GM18858 (cell line): ENCODE measurements around the gene CDCA7L.
A peak's percentile ranks its signal among the peaks of the same experiment; 100 is the strongest.
"Not testable (repeated sequence)": the region's sequence is repeated elsewhere in the genome, so short reads cannot be mapped to it uniquely, and the experiment has no call there.

ENCODE experiments used
- ATAC-seq: cut with Tn5 transposase; IDR thresholded peaks from one replicate; pipeline ENCODE4 v1.9.1; 2021; ENCODE audit not compliant: unreplicated experiment

CDCA7L gene

DNA sequence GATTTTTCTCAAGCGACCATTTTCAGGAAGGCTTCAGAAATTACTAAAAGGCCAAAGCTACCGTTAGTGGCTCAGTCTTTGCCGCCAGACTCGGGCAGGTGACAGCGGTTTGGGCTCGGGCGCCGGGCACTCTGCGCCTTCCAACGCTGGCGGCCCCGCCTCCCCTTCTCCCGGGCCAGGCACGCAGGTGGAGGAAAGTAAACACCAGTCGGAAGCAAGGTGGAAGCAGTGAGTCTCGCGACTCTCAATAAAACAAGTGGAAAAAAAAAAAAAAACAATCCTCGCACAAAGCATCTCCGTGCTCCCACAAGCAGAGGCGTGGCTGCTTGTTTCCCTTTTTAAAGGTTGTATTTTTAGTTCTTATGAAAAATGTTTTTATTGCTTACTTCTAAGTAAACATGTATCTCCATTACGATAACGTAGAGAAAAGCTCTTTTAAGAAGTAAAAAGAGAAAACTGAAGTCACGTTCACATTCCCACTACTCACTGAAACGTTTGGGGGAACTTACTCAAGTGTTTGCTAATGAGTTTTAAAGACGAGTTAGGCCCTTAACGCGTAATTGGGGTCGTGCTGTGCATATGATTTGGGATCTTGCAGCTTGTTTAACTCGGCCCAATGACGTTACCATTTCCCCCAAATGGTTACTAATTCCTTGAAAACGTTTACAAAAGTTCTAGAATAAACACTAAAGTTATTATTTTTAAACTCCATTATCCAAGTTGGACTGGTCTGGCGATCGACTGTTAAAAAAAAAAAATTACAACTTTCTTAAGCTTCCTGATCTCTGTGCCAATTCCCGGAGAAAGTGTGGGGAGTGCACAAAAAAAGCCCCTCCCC is 864 bp downstream of the CDCA7L start:
- no peak for ATAC-seq

DNA sequence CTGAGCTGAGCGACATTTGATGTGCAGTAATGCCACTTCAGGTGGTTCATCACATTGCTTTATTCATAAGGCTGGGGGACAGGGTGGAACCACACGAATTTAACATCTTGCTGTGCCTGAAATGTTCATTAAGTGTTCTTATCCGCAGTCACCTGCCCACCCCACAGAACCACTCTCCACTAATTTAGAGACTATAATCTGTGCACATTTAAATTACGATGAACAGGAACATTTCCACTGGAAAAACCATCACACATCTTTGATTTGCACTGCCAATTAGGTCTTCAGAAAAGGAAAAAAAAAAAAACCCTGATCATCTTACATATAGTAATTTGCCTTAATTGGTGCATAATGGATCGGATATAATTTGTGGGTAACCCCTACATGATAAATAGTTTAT is 2.3 kb downstream of the CDCA7L start:
- ATAC-seq = no peak

DNA sequence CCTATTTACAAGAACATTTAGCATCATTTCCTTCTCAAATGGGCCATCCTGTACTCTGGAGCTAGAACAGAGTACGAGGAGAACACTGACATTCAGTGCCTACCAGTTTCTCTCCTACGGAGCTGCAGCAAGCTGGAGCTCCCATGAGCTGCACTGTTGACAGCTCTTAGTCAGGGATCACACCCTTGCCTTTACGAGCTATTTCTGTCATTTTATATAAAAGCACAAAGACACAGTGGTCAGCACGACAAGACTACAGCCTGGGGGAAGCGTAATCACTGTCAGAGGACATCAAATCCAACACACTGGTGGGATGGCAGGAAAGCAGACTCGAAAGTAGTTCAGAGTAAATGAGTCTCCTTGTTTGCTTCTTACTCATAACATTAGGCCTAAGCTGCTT is 2.7 kb downstream of the CDCA7L start:
- no peak for ATAC-seq

DNA sequence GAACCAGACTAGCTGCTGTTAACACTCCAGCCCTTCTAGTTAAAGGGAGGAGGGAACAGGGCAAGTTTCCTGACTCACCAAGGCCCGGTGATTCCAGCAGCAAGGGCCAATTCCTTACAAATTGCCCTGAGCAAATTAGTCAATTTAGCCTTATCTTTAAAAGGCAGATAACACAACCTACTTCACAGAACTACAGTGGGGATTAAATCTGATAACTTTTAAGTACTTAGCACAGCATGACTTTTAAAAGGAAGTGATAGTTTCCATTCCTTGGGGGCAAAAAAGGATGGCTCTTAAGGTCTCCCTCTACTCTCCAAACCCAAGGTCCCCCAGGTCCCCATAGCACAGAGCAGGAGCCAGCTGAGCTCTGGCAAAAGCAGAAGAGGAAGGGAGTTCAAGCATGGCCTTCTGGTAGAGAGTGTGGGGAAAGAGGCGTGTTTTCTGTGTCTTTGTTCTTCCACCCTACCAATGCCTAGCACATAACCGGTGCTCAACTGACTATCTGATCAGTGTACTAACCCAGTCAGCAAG is 4.0 kb downstream of the CDCA7L start:
- no peak for ATAC-seq

DNA sequence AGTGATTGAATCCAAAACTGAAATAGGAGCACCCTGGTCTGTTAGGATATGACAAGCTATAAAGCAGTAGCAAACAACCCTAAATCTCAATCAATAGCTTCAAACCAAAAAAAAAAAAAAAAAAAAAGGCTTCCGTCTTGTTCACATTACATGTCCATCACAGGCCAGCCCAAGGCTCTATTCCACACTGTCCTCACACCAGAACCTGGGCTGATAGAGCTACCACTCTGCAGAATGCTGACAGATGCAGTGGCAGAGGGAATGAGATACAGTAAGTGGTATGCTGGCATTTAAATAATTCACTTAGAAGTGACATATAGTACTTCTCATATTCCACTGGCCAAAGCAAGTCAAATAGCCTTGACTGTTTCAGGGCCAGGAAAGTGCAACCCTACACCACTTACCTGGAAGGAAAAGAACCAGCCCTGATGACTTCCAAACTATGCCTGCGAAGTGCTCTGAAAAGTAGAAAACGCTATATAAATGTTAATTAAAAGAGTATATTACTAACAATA is 5.8 kb downstream of the CDCA7L start:
- ATAC-seq = no peak

DNA sequence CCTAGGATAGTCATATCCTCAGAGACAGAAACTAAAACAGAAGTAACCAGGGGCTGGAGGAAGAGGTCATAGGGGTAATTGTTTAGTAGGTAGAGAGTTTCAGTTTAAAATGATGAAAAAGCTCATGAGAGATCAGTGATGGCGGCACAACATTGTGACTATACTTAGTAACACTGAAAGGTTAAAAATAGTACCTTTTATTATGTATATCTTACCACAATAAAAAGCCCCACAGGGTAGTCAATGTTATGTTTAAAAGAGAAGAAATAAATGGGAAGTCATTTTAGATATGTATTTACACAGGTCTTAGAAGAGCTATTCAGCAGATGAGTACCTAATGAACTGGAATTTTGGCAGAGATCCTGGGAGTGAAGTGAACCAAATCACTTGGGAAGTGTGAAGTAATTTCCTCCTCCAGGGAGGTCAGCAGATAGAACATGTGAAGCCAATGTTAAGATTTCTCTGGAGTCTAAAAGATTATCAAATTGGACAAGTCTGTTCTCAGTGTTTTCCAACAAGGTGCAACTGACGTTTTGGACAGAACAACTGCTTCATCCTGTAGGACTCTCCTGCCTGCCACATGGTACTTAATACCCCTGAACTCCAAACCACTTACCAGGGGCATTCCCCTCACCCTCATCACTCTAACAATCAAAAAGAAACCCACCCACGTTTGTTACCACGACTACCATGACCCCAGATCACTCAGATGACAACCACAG is 6.4 kb downstream of the CDCA7L start:
- peak; percentile 78 for ATAC-seq

DNA sequence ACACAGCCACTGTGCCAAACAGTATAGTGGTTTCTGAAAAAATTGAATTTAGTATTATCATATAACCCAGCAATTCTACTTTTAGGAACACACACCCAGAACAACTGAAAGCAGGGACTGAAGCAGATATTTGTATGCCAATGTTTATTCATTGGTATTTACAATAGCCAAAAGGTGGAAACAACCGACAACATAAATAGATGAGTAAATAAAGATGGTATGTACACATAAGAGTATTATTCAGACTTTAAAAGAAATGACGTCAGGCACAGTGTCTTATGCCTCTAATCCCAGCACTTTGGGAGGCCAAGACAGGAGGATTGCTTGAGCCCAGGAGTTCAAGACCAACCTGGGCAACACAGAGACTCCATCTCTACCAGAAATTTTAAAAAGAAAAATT is 7.2 kb downstream of the CDCA7L start:
- no peak for ATAC-seq

DNA sequence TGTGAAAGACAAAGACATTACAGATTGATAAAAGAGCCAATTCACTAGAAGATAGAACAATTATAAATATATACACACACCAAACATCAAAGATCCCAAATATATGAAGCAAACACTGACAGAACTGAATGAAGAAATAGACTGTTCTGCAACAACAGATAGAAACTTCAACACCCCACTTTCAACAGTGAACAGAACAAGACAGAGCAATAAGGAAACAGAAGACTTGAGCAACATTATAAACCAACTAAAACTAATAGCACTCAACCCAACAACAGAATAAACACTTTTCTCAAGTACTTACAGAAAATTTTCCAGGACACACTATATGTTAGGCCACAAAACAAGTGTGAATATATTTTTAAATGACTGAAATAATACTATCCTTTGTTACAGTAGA is 10.9 kb downstream of the CDCA7L start:
- ATAC-seq = no peak

DNA sequence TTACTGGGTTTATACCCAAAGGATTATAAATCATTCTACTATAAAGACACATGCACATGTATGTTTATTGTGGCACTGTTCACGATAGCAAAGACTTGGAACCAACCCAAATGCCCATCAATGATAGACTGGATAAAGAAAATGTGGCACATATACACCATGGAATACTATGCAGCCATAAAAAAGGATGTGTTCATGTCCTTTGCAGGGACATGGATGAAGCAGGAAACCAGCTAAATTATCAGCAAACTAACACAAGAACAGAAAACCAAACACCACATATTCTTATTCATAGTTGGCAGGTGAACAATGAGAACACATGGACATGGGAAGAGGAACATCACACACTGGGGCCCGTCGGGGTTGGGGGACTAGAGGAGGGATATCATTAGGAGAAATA is 12.4 kb downstream of the CDCA7L start:
- not testable (repeated sequence) for ATAC-seq

DNA sequence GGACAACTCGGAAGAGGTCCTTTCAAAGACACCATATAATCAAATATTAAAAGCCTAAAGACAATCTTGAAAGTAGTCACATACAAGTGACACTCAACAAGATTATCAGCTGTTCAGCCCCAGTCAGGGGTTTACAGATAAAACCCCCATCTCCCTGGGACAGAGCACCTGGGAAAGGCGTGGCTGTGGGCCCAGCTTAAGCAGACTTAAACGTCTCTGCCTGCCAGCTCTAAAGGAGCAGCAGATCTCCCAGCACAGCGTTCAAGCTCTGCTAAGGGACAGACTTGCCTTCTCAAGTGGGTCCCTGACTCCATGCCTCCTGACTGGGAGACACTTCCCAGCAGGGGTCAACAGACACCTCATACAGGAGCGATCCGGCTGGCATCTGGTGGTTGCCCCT is 18.0 kb downstream of the CDCA7L start:
- ATAC-seq = no peak

DNA sequence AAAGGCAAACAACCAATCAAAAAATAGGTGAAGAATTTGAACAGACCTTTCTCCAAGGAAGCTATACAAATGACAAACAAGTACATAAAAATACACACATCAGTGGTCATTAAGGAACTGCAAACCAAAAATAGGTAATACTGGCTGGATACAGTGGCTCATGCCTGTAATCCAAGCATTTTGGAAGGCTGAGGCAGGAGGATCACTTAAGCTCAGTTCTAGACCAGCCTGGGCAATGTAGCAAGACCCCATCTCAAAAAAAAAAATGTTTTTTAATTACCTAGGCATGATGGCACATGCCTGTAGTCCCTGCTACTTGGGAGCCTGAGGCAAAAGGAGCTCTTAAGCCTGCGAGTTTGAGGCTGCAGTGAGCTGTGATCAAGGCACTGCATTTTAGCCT is 19.3 kb downstream of the CDCA7L start:
- no peak for ATAC-seq

DNA sequence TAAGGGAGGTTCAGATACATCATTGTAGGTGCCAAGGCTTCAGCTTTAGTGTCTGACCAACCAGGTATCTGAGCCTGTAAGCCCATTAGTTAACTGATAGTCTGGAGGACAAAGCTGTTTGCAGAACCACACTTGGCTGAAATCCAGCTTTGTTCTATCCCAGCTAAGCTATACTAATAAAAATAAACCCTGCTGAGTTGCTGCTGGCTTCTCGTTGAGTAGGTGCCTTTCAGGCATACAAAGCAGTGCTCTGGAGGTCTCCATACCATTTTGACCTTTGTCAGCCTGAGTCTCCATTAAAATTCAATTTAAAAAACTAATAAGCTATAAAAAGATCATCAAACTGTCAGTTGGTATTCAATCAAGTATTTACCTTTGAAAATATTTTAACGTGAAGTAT is 22.0 kb downstream of the CDCA7L start:
- no peak for ATAC-seq

DNA sequence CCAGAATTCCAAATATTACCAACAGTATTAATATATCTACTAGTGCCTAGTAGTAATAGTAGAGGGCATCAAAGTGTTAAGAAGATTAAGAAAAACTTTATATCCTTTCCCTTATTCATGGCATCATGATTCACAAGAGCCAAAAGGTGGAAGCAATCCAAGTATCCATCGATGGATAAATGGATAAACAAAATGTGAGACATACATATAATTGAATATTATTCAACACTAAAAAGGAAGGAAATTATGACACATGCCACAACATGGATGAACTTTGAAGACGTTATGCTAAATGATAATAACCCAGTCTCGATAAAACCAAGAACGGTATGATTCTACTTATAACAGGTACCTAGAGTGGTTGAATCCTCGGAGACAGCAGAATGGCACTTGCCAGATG is 23.1 kb downstream of the CDCA7L start:
- no peak for ATAC-seq

DNA sequence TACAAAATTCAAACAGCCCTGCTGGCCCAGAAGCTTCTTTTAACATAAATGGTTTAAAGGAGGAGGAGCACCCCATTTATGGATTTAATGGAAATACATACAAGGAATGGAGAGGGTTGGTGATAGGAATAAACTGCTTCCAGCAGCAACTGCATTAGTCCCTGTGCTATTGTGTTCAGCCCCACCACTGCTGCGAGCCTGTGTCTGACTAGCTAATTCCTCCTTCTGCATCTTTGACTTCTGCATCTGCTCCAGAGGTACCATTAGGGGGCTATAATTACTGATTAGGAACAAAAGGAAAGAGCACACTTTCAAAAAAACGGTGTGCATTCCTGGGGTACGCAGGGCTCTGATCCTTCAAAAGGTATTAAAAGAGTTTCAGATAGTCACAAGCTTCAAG is 24.8 kb downstream of the CDCA7L start:
- no peak for ATAC-seq

DNA sequence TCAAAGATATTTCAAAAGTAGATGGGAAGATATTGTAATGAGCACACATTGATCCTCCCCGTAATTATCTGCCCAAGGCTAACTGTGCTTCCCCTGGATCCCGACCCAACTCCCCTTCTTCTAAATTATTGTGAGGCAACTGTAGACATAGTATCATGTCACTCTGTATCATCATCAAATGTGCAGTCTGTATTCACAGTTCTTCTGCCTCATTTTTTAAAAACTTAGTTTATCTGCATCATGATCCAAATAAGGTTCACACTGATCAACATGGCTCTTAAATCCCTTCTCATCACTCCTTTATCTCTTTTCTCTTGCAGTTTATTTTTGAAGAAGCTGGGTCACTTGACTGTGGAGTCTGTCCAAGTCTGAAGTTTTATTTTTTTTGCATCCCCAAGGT is 27.5 kb downstream of the CDCA7L start:
- no peak for ATAC-seq

DNA sequence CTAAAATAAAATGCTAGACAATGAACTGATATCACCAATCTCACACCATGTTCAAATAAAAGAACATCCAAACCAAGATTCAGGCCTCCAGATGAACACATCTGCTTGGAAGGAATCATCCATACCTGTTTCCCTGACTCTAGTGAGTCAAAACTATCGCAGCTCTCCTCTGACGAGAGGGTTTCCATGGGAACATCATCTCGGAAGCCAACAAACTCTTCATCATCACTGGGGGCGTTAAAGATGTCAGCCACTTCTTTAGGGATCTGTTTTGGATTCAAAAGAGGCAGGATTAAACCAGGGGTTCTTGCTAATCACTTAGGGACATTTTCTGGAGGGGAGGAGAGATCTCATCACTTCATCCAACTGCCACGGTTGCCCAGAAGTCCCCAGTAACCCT is 29.1 kb downstream of the CDCA7L start:
- ATAC-seq = no peak

DNA sequence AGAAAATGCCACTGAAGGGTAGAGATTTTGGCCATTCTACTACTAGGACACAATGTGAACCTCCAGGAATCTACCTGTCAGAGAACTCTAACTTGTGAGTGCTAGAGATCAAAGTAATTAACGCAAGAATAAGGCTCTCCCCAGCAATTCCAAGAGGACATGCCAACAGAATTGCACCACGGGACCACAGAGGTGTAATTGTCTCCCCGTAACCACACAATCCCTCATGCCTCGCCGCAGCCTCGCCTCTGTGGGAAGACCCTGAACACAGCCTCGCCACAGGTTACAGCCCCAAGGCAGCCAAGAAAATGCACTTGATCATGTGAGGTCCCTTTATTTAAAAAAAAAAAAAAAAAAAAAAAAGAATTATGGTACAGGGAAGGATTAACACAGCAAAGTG is 29.5 kb downstream of the CDCA7L start:
- no peak for ATAC-seq

DNA sequence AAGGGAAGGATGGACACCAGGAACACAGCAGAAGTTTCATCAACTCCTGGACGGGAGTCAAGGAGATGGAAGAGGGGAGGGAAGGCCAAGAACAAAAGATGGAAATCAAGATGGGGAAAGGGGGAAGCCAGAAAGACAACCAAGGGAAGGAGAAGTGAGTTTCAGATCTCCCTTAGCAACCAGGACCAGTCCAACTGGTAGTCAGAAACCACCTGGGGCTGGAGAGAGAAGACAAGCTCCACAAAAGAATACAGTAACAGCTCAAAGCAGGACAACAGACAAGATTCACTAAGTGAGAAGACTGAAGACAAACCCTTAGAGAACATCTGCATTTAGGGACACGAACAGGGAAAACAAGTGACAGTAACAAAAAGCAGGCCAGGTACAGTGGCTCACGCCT is 30.6 kb downstream of the CDCA7L start:
- no peak for ATAC-seq

DNA sequence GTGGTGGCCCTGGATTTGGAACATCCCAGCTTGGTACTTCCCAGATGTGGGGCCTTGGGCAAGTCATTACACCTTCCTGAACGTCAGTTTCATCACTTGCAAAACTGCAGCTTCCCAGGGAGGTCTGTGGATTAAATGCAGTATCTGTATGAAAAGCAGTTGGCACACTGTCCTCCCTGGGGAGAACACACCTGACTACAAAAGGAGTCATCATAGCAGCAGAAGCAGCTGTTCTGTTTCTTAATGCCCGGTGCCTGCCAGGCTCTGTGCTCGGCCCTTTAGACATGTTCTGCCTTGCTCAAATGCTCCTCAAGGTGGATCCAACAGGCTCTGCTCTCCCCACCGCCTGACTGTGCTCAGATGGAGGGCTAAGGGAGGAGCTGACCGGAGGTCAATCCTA is 31.0 kb downstream of the CDCA7L start:
- ATAC-seq = no peak

DNA sequence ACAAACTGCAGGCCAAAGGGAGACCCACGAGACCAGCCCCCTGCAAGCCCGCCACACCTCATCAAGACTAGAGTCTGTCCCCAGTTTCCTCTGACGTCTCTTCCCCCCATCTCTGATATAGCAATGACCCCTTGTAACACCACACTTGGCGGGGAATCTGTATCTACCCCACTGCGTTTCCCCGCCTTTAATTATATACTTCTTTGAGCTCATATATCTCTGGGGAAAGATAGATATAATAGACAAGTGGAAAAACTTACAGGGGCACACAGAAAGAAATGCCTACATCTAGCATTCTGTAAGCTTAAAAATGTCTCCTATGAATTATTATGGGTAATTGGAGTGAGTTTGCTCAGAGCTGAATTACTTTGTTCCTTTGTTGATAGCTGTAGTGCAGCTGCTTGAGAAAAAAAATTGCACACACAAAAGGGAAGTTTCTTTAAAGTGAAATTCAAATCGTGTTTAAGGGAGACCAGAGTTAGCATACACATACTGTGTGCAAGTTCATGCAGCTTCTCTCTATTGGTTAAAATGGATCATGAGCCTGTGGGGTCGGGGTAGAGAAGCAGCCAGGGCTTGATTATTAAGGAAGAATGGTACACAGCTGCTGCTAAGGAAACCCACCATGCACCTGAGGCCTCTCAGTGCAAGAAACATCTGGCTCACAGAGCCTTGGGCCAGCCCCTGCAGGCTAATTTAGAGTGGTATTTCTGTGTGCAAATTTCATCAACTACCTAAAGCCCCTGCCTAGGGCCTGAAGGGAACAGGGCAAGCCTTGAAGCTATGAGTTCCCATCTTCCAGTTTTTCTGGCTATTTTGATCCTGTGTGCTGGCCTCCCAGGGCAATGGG is 32.5 kb downstream of the CDCA7L start:
- ATAC-seq = no peak

DNA sequence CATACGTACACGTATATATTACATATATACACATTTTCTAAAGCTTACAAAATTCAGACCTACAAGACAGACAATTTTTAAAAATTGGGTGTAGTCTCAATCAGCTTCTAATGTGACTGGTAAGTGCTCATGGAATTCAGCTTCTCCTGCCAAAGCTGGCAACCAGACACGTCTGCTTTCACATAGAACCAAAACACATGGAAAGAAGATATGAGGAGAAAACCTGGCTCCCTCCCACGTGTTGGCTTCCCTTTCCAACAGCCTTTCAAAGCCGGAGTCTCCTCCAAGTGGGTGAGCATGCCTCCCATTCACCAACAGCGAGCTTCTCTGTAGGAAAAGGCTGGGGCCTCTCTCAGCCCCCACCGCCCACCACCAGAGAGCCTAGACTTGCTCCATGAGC is 33.4 kb downstream of the CDCA7L start:
- ATAC-seq = no peak
